HG02981 (cell line): ENCODE data around the gene PASK.
"Not testable (repeated sequence)": the region's sequence is repeated elsewhere in the genome, so short reads cannot be mapped to it uniquely, and the experiment has no call there.

Experiments
- ATAC-seq: cut with Tn5 transposase; IDR thresholded peaks from one replicate; pipeline ENCODE4 v1.9.1; 2021; ENCODE audit warnings: mild to moderate bottlenecking, moderate library complexity; ENCODE audit not compliant: unreplicated experiment

The PASK gene

DNA sequence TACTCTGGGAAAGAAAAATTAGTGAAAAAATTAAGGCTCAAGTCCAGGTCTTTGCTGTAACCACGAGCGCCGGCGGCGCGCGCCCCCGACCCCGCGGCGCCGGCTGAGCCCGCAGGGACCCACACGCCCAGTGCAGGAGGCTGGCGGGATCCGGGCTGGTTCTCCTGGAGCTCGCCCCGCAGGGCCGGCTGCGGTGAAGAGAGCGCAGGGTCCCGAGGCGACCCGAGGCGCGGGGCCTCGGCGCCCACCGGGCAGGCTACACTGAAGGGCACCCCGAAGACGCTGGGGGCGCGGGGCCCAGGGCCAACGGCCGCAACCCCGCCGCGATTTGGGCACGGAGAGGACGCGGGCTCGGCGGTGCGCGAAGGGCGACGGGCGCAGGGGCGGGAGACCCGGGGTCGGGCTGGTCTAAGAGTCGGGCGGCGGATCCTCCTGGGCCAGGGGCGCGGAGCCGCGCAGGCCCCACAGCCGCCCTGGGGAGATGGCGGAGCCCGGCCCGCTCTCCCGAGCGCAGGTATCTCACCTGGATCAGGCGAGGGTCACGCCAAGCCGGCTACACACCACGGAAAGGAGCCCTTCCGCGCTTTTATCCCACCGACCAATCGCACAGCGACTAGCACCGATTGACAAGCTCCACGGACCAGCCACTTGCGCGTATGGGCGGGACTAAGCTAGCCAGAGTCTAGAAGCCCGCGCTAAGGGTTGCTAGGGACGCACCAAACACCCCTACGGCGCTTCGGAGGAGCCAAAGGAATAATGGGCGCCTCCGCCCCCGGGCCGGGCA is at the start of gene PASK:
TSS of gene PASK (minus strand) at position 582 of the 784 bp plus-strand sequence. CDS start 6,440 bp downstream, outside the sequence.
- peak; percentile 81 for ATAC-seq

DNA sequence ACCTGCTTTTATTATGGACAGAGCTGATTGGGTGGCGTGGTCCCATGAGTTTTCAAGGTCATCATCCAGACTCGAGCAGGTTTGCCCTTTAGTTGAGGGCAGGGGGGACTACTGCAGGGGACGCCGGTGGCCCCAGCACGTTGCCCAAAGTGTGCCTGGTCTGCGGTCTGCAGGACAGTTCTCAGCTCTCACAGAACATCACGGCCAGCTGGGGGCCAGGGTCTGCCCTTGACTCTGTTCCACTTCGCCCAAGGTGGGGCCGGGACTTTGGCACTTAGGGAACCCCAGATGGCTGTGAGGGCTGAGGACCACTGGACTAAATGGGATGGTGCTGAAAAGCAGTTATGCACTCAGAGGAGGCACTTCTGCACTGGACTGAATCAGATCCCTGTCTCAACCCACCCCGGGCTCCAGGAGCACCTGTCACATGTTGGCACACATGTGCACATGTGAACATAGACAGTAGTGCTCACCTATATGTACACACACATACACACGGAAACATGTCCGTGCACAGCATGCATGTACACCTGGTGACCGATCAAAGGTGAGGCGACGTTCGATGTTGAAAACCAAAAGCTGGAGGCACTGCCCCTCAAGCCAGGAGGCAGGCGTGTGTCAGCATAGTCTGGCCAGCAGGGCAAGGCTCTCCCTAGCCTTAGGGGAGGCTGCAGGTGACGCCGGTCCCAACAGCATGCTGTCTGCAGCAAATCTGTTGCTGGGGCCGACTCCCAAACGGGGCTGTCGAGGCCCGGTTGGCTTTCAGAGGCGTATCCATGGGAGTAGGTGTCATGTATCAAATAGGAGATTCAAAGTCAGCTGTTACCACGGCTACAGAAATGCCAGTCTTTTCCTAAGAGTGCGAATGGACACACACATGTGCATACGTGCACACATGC is 49.4 kb upstream of the PASK start:
- no peak for ATAC-seq

DNA sequence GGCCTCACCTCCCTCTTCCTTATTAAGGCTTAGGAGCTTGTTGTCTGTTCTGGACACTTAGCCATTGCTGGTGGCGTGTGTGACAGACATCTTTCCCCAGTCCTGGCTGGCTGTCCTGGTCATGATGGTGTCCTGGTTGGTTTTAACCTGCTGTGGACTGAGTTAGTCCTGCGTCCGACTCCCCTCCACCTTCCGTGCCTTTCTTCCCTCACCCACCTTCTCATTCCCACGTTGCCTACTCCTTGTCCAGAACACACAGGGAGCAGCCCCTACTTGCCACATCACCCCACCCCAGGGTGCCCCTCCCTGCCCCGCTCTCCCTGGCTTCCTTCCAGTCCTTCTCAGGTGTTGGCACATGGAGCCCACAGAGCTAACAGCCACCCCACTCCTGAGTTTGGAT is 48.7 kb upstream of the PASK start:
- no peak for ATAC-seq

DNA sequence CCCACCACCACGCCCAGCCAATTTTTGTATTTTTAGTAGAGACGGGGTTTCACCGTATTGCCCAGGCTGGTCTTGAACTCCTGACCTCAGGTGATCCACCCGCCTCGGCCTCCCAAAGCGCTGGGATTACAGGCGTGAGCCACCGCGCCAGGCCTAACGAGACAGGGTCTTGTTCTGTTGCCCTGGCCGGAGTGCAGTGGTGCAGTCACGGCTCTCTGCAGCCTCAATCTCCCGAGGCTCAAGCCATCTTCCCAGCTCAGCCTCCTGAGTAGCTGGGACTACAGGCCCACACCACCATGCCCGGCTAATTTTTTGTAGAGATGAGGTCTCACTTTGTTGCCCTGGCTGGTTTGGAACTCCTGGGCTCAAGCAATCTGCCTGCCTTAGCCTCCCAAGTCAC is 48.0 kb upstream of the PASK start:
- ATAC-seq = not testable (repeated sequence)

DNA sequence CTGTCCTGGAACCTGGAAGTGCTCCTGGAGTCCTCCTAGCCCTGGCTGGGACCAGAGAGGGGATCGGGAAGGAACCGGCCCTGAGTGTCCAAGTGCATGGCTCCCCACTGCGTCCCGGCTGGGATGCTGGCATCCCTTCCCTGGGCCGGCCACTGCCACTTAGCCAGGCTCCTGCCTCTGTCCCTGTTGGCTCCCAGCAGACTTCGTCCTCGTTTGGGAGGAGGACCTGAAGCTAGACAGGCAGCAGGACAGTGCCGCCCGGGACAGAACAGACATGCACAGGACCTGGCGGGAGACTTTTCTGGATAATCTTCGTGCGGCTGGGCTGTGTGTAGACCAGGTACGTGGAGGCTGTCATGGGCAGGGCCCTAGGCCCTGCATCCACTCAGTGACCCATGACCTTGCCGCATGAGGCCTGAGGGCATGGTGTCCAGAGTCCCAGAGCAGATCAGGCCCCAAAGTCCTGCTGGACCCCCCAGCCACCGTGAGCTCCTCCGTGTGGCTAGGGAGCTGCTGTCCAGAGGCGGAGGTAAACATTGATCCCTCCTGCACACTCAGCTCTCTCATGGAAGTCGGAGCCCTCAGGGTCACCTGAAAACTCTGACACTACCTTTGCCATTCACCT is 46.3 kb upstream of the PASK start:
- ATAC-seq = no peak

DNA sequence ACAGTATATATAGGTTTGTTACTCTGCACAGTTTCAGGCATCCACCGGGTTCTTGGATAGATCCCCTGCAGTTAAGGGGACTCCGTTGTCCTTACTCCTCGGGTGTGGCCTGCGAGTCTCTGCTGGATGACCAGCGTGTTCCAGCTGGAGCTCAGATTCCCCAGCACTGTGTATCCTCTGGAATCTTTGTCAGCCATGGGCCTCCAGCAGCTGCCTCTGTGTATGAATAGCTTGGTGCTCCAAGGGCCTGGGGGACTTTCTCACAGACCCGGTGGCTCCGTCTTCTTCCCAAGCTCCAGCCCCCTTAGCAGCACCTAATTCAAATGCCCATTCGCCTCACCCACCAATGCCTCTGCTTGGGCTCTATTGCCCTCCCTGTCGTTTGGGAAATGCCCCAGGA is 45.5 kb upstream of the PASK start:
- ATAC-seq = no peak

DNA sequence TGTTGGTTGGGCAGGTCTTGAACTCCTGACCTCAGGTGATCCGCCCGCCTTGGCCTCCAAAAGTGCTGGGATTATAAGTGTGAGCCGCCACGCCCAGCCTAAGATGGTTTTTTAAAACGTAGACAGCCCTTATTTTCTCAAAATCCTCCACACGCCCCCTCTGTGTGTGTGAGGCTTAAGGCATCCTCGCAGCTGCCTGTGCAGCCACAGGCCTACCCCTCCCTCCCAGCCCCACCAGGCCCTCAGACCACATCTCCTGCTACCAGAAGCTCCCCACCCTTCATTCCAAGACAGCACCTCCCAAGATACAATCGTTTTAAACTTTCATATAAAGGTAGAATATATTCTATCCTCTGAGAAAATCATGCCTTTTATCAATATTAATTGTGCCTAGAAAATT is 44.0 kb upstream of the PASK start:
- ATAC-seq = no peak

DNA sequence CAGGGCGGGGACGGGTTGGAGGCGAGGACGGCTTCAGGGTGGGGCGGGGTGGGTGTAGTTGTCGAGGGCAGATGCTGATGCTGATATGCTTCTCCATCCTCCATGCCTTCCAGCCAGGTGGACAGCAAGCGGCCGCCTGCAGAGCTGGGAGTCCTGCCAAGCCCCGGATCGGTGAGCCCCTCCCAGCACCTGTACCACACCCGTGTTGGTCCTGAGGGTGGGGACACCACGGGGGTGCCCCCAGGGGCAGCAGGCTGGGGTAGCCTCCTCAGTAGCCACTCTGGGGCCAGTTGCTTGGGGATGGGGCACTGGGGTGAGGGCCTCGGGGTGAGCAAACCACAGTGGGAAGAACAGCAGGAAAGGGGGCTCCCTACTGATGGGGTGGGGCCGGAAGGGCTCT is 41.8 kb upstream of the PASK start:
- ATAC-seq = no peak

DNA sequence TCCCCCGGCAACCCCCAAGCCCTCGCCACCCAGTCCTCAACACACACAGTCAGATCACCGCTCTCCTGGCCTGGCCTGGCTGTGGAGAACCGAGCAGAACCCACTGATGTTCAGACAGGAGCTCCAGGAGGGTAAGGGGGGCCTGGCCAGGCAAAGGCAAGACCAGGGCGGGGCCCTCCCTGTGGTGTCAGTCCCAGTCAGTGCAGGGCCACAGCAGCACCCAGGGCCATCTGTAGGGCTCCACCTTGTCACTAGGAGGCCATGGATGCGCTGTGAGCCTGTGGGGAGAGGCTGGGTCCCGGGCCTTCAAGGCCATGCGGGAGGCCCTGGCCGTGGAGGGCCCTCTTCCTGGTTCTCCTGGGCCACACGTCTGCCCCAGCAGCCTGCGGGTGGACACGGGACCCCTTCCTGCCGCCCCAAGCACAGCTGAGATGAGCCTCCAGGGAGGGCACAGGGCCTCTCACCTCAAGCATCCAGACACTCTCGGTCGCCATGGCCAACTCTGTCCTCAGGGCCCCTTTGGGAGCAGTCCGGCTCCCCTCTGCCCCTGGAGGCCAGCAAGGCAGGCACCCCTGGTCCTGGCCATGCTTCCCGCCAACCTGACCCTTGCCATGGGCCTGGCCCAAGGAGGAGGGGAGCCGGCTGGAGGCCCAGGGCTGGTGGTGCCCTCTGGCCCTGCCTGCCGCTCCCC is 41.2 kb upstream of the PASK start:
- ATAC-seq = no peak

DNA sequence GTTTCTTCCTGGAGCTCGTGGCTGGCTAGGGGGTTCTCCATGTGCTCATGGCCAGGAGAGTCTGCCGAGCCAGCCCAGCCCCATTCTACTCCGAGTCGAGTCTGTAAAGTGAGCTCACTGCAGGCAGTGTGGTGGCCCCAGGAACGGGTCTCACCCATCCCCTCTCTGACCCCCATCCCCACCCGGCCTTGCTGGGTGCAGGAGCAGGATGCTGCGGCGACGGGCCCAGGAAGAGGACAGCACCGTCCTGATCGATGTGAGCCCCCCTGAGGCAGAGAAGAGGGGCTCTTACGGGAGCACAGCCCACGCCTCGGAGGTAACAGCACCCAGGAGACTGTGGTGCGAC is 40.6 kb upstream of the PASK start:
- no peak for ATAC-seq

DNA sequence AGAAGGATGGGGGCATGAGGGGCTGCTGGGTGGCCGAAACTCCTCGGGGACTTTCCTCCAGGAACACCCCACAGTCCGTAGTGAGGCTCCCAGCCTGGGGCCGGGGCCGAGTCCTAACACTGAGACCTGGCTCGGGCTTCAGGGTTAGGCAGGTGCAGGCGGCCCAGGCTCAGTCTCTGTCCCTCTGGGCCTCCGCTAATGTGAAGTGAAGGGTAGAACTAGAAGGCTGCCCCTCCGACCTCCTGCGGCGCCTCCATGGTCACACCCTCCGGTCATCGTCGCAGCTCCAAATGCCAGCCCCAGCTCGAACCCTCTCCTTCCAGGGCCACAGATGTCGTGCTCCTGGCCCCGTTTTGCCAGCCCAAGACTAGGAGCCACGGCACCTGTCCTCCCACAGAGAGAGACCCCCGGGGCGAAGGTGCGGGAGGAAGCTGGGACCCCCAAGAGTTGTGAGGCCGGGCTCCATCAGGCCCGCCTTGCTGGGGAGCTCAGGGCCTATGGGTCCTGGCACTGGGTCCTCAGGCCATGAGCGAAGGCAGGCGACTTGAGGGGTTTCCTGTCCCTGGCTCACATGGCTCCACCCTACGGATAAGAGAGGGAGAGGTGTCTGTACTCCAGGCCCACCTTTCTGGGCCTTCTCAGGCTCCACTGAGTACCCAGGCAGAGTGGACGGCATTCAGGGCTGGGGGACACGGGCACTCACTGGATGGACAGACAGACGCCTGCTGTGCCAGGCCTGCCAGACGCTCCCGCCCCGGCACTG is 40.0 kb upstream of the PASK start:
- no peak for ATAC-seq

DNA sequence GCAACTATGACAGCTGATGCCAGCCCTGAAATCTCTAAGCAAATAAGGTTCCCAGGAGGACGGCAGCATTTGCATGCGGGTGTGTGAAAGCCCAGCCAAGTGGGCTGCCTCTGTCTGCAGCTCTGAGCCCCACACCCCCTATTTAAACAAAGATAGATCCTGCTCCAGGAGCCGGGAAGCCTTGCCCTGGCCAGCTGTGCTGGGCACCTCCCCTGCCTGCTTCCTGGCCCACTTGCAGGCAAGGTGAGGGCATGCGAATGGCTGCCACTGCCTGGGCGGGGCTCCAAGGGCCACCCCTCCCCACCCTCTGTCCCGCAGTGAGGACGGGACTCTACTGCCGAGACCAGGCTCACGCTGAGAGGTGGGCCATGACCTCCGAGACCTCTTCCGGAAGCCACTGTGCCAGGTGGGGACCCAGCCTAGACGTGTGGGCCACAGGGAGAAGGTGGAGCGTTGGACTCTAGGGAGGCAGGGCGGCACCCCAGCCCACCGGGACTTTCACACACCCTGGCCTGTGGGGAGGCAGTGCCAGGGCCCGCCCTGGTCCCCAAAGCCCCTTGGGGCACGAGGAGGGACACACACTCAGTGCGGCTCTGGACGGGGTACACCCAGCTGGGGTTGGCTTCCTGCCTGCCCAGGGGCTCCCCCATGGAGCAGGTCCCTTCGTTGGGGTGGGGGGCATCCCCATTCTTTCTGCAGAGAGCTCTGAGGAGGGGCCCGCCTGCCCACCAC is 39.3 kb upstream of the PASK start, which contains the start of gene ANO7:
TSS of gene ANO7 (plus strand) at position 317 of the 732 bp plus-strand sequence. CDS start 1,387 bp downstream, outside the sequence.
- no peak for ATAC-seq

DNA sequence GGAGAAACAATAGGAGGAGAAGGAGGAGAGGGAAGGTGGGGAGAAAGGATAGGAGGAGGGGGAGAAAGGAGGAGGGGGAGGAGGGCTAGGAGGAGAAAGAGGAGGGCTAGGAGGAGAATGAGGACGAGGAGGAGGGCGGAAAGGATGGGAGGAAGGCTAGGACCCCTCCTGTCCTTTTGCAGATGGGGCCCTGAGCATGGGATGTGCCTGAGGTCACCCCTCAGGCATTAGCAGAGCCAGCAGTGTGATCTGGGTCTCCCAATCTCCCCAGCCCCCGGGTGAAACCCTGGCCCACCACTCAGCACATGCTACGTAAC is 38.6 kb upstream of the PASK start:
- no peak for ATAC-seq

DNA sequence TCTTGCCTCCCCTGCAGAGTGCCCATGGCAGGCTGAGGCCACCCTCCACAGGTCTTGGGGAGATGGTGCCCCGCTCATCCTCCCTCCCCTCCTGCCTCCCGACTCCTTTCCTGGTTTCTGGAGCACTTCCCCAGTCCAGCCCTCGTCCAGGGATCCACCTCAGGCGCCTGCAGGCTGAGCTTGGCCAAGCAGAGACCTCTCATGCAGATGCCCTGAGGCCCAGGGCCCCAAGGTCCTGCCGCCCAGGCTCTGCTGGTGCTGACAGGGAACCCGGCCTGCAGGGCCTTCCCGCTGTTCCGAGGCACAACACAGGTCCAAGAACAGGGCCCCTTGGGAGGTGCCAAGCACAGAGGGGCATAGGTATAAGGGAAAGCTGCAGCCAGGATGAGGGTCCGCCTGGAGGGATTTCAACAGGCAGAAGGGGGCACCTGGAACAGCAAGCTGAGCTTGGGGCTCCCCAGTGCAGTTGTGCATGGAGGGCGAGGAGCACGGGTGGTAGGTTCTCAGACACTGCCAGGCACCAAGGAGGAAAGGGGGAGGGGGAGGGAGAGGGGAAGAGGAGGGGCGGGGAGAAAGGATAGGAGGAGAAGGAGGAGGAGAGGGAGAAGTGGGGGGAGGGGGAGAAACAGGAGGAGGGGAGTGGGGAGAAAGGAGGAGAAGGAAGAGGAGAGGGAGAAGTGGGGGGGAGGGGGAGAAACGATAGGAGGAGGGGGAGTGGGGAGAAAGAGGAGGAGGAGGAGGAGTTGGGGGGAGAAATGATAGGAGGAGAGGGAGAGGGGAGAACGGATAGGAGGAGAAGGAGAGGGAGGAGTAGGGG is 38.0 kb upstream of the PASK start:
- no peak for ATAC-seq

DNA sequence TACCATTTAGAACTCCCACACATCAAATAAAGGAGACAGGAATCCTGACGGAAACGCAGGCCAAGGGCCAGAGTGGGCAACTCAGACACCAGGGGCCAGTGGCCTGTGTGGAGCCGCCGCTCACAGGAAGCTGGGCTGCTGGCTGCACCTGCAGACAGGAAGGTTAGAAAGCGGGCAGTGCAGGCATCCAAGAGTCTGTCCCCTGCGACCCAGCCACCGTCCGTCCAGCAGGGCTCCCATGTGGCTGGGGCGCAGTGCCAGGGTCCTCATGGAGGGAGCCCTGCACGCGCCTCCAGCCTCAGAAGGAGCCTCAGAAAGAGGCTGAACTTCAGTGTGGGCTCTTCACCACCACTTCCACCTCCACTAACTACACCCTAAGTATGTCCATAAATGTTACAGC is 36.7 kb upstream of the PASK start:
- no peak for ATAC-seq

DNA sequence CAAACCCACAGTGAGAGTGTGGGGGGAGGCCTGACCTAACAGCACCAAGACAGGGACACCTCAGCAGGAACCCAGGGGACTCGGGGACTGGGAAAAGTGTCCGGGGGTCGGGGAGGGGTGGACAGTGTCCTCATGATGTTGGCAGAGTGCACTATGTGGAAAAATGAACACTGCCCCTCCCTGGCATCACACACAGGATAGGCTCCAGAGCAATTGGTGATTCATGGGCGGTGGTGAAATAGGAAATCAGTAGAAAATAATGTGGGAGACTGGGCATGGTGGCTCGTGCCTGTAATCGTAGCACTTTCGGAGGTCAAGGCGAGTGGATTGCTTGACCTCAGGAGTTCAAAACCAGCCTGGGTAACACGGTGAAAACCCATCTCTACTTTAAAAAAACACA is 35.6 kb upstream of the PASK start:
- no peak for ATAC-seq

DNA sequence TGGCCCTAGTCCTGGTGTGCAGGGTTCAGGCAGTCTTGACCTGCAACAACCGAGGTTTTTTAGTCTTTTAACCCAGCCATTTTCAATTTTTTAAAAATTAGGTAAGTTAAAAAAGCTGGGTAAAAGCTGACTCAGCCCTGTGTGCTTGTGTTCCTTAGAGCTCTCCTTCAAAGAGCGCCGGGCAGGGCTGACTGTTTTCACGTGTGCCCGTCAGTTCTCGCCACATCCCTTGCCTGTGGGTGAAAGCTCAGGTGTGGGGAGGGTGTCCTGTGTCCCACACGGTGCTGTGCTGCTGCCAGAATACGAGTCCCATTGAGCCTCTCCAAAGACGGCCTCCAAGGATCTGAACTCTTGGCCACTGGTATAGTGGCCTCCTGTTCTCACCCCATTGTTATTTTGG is 33.9 kb upstream of the PASK start:
- ATAC-seq = no peak

DNA sequence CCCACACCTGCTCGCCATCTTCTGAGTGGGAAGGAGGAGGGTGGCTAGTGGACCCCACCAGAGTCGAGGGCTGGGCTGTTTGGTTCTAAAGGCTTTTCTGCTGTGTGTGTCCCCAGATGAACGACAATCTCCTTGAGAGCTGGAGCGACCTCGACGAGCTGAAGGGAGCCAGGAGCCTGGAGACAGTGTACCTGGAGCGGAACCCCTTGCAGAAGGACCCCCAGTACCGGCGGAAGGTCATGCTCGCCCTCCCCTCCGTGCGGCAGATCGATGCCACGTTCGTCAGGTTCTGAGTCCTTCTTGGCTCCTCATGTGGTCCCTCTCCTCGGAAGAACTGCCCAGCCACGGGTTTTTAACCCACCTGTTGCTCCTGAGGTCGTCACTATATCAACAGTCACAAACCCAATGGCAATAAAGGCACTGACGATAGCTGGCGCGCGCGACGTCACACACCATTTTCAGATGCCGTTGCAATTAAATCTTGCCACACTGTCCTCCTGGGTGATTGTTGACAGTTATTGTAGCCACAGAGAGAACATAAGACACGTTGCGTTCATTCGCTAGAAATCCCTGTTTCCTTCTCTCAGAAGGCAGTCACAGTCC is 33.4 kb upstream of the PASK start:
- no peak for ATAC-seq

DNA sequence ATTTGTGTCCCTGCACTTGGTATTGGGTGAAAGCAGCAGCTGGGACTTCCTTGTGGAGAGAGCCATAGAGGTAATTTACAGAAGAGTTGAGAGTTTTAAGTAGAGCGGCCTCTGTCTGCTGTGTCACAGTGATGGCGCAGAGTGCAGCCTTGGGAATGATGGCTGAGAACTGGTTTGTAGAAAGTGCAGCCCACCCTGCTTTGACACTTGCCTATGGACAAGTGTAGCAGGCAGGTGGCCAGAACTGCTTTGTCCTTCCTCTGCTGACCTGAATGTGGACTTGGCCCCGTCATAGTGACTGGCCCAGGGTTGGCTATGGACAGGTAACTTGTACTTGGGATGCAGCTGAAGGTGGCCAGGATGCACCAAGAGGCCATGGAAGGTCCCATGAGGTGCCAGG is 32.9 kb upstream of the PASK start:
- ATAC-seq = no peak
